GM12874 (cell line): ENCODE results near the gene SIAH2.
A peak's percentile ranks its signal among the peaks of the same experiment; 100 is the strongest.

ENCODE experiments used
- TF ChIP-seq, protein P1 (sequence below): IDR thresholded peaks from 2 replicates; pipeline ENCODE4 v1.5.1; 2011; ENCODE audit warnings: low read depth, mild to moderate bottlenecking, control low read depth, low read length, moderate library complexity; ENCODE audit not compliant: insufficient read depth

The SIAH2 gene

DNA sequence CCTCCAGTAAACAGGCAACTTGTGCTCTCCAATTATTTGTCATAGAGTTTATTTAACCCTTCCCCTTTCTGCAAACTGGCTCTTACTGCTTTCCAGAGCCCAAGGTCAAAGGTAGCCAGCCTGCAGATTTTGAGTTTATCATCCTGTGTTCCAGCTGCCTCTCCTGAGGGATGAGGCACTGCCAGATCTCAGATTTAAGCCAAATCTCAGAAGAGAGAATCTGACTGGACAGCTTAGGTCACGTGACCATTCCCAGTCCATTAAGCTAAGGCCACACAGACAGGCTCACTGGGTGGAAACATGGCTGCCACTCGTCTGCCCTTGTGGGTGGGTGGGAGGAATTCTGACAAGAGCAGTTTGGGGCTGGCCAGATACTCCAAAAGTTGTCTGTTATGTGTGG lies 8.6 kb upstream of the SIAH2 start:
- TF ChIP-seq, protein P1, sequence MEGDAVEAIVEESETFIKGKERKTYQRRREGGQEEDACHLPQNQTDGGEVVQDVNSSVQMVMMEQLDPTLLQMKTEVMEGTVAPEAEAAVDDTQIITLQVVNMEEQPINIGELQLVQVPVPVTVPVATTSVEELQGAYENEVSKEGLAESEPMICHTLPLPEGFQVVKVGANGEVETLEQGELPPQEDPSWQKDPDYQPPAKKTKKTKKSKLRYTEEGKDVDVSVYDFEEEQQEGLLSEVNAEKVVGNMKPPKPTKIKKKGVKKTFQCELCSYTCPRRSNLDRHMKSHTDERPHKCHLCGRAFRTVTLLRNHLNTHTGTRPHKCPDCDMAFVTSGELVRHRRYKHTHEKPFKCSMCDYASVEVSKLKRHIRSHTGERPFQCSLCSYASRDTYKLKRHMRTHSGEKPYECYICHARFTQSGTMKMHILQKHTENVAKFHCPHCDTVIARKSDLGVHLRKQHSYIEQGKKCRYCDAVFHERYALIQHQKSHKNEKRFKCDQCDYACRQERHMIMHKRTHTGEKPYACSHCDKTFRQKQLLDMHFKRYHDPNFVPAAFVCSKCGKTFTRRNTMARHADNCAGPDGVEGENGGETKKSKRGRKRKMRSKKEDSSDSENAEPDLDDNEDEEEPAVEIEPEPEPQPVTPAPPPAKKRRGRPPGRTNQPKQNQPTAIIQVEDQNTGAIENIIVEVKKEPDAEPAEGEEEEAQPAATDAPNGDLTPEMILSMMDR: no peak

- TF ChIP-seq, protein P1: no peak
These were observed 7.7 kb upstream of the SIAH2 start for GRCh38 chr3:150770681-150771080.

GRCh38 chr3:150766742-150767141 lies 3.8 kb upstream of the SIAH2 start:
- TF ChIP-seq, protein P1: no peak

- TF ChIP-seq, protein P1: no peak
These were observed 3.2 kb upstream of the SIAH2 start for GRCh38 chr3:150765949-150766720.

- TF ChIP-seq, protein P1: no peak
These were observed 2.0 kb upstream of the SIAH2 start for GRCh38 chr3:150764967-150765366.

DNA sequence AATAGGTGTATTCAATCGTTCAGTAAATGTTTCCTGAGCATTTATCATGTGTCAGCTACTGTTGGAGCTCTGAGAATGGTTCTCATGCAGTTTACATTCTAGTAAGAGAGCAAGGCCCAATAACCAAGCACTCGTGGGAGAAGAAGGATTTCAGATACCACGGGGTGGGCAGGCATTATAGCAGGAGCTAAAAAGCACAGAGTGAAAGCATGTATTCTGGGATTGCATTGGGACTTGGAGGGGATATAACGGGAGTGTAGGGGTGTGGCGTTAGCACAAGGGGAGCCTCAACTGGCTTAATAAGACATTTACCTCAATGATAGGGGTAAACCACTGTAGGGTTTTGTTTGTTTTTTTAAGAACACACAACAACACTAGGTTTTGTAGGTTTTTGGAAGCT lies 1.6 kb upstream of the SIAH2 start:
- TF ChIP-seq, protein P1: no peak

DNA sequence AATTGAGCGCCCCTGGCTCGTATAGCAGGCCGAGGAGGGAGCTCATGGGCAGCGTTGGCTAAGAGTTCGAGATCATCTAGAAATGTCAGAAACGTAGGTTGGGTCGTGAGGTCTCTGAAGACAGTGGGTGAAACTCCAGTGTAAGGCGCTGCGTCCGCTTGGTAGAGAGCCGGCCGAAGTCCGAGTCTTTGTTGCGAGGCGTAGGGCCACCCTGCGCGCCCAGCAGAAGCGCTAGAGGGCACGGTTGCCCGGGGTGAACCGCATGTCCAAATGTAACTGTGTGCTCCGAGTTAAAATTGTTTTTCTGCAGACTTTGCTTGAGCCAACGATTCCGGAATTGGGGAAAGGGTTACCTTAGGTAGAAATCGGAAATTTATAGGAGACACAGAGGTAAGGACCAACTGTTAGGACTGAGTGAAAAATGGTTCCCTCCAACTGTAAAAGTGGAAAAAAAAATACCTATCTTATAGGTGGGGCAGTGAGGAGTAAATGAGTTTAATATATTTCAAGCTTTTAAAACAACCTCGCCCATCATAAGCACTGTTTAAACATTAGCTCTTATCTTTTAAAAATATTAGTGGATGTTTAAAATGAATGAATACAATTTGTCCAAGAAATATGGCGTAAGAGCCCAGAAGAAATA lies 993 bp upstream of the SIAH2 start:
- TF ChIP-seq, protein P1: peak; percentile 39
